IPS-NIHi11 (cell line): ENCODE results near the gene VTI1A.

Experiments used
- DNase-seq: peaks from one replicate; pipeline ENCODE4 v3.0.0; 2012; ENCODE audit warnings: mixed read lengths, low spot score

VTI1A gene

GRCh38 chr10:112679392-112679791 lies 232.4 kb downstream of the VTI1A start:
- no peak for DNase-seq

- DNase-seq = no peak
Observed at GRCh38 chr10:112680586-112680985, 233.6 kb downstream of the VTI1A start.

GRCh38 chr10:112687647-112688046 lies 240.6 kb downstream of the VTI1A start:
- peak; percentile 36 for DNase-seq

- peak; percentile 58 for DNase-seq
Observed at GRCh38 chr10:112689327-112690072, 242.5 kb downstream of the VTI1A start.

GRCh38 chr10:112695539-112695938 lies 248.5 kb downstream of the VTI1A start:
- DNase-seq = no peak

- DNase-seq = no peak
Observed at GRCh38 chr10:112696592-112696991, 249.6 kb downstream of the VTI1A start.

GRCh38 chr10:112698133-112698817 lies 251.3 kb downstream of the VTI1A start:
- DNase-seq = no peak

GRCh38 chr10:112698818-112699164 lies 251.8 kb downstream of the VTI1A start:
- no peak for DNase-seq

GRCh38 chr10:112700215-112700671 lies 253.2 kb downstream of the VTI1A start:
- no peak for DNase-seq

- no peak for DNase-seq
Observed at GRCh38 chr10:112701211-112701877, 254.3 kb downstream of the VTI1A start.

GRCh38 chr10:112701878-112702255 lies 254.9 kb downstream of the VTI1A start:
- DNase-seq = no peak

GRCh38 chr10:112706577-112706976 lies 259.6 kb downstream of the VTI1A start:
- DNase-seq = no peak

- no peak for DNase-seq
Observed at GRCh38 chr10:112708461-112708860, 261.4 kb downstream of the VTI1A start.

- no peak for DNase-seq
Observed at GRCh38 chr10:112710528-112710927, 263.5 kb downstream of the VTI1A start.

- no peak for DNase-seq
Observed at GRCh38 chr10:112711366-112711765, 264.4 kb downstream of the VTI1A start.

- DNase-seq = no peak
Observed at GRCh38 chr10:112712536-112712935, 265.5 kb downstream of the VTI1A start.

- peak; percentile 34 for DNase-seq
Observed at GRCh38 chr10:112713411-112713810, 266.4 kb downstream of the VTI1A start.

GRCh38 chr10:112715581-112715980 lies 268.6 kb downstream of the VTI1A start:
- DNase-seq = no peak

GRCh38 chr10:112716076-112716475 lies 269.1 kb downstream of the VTI1A start:
- no peak for DNase-seq

- no peak for DNase-seq
Observed at GRCh38 chr10:112716924-112717413, 270.0 kb downstream of the VTI1A start.

GRCh38 chr10:112720178-112720577 lies 273.2 kb downstream of the VTI1A start:
- DNase-seq = no peak

GRCh38 chr10:112721080-112721698 lies 274.2 kb downstream of the VTI1A start:
- peak; percentile 60 for DNase-seq
